H1 (cell line): Measurements from ENCODE around the gene DCXR. TPM values are rescaled to one million over a fixed set of nuclear protein-coding genes. Genes with fewer than 3 reads are reported as not detected.

ENCODE experiments used
- BRCA1 ChIP-seq: IDR thresholded peaks from 2 replicates; pipeline ENCODE4 v1.6.1; 2012; ENCODE audit warnings: low read depth, low read length, improper control_type of control experiment
- E2F6 ChIP-seq: IDR thresholded peaks from 2 replicates; pipeline ENCODE4 v1.6.1; 2012; ENCODE audit warnings: inconsistent platforms
- NANOG ChIP-seq: IDR thresholded peaks from 2 replicates; pipeline ENCODE4 v1.6.1; 2011; ENCODE audit warnings: low read length, low read depth, mild to moderate bottlenecking, inconsistent platforms; ENCODE audit not compliant: insufficient read depth, poor library complexity, severe bottlenecking
- POU5F1 ChIP-seq: IDR thresholded peaks from 2 replicates; pipeline ENCODE4 v1.6.1; 2011; ENCODE audit warnings: low read depth, mild to moderate bottlenecking, low read length, moderate library complexity
- RFX5 ChIP-seq: IDR thresholded peaks from 2 replicates; pipeline ENCODE4 v1.6.1; 2011; ENCODE audit warnings: low read depth, low read length, improper control_type of control experiment, borderline replicate concordance
- polyA plus RNA-seq, 7 experiments: library from polyadenylated mRNA; depleted of rRNA in 3 of 7; stranded (reverse) in 5 of 7; unstranded in 2 of 7; fragments of >200 nt in 5 of 7; fragments of 200-250 nt in 2 of 7; gene quantifications; 1 replicate in 5 of 7; 2 replicates in 1 of 7; 4 replicates in 1 of 7; pipeline versions ENCODE4 v1.2.1 to v1.2.3, GENCODE V29; 2011 to 2013; ENCODE audit warnings: missing spikeins in 2 of 7, mixed read lengths in 2 of 7
- total RNA-seq: library from RNA; stranded (reverse); fragmentation: NEBNext Ultra II Directional; extraction: Animal tissue kit (Norgen Biotek cat#: 25700); gene quantifications from 2 replicates; pipeline ENCODE4 v1.2.1, GENCODE V29; 2021
- TF ChIP-seq, protein P1 (sequence below): fragments of 300-600 bp; sonication (generic); IDR thresholded peaks from 2 replicates; pipeline ENCODE4 v1.7.1; 2012; ENCODE audit warnings: low read length, moderate library complexity, mild to moderate bottlenecking, inconsistent platforms; ENCODE audit not compliant: insufficient replicate concordance
- TF ChIP-seq, protein P2 (sequence below): IDR thresholded peaks from 2 replicates; pipeline ENCODE4 v1.6.1; 2012; ENCODE audit warnings: low read length, inconsistent platforms

Gene DCXR
- total and polyA plus RNA-seq, 2 of the 8 experiments (the other 6 are each of a cell fraction or from before 2014, with no cell fraction given) = 96.3 to 212 TPM

GRCh38 chr17:82008941-82009405 is 28.5 kb downstream of the DCXR start (continued):
- TF ChIP-seq, protein P1, sequence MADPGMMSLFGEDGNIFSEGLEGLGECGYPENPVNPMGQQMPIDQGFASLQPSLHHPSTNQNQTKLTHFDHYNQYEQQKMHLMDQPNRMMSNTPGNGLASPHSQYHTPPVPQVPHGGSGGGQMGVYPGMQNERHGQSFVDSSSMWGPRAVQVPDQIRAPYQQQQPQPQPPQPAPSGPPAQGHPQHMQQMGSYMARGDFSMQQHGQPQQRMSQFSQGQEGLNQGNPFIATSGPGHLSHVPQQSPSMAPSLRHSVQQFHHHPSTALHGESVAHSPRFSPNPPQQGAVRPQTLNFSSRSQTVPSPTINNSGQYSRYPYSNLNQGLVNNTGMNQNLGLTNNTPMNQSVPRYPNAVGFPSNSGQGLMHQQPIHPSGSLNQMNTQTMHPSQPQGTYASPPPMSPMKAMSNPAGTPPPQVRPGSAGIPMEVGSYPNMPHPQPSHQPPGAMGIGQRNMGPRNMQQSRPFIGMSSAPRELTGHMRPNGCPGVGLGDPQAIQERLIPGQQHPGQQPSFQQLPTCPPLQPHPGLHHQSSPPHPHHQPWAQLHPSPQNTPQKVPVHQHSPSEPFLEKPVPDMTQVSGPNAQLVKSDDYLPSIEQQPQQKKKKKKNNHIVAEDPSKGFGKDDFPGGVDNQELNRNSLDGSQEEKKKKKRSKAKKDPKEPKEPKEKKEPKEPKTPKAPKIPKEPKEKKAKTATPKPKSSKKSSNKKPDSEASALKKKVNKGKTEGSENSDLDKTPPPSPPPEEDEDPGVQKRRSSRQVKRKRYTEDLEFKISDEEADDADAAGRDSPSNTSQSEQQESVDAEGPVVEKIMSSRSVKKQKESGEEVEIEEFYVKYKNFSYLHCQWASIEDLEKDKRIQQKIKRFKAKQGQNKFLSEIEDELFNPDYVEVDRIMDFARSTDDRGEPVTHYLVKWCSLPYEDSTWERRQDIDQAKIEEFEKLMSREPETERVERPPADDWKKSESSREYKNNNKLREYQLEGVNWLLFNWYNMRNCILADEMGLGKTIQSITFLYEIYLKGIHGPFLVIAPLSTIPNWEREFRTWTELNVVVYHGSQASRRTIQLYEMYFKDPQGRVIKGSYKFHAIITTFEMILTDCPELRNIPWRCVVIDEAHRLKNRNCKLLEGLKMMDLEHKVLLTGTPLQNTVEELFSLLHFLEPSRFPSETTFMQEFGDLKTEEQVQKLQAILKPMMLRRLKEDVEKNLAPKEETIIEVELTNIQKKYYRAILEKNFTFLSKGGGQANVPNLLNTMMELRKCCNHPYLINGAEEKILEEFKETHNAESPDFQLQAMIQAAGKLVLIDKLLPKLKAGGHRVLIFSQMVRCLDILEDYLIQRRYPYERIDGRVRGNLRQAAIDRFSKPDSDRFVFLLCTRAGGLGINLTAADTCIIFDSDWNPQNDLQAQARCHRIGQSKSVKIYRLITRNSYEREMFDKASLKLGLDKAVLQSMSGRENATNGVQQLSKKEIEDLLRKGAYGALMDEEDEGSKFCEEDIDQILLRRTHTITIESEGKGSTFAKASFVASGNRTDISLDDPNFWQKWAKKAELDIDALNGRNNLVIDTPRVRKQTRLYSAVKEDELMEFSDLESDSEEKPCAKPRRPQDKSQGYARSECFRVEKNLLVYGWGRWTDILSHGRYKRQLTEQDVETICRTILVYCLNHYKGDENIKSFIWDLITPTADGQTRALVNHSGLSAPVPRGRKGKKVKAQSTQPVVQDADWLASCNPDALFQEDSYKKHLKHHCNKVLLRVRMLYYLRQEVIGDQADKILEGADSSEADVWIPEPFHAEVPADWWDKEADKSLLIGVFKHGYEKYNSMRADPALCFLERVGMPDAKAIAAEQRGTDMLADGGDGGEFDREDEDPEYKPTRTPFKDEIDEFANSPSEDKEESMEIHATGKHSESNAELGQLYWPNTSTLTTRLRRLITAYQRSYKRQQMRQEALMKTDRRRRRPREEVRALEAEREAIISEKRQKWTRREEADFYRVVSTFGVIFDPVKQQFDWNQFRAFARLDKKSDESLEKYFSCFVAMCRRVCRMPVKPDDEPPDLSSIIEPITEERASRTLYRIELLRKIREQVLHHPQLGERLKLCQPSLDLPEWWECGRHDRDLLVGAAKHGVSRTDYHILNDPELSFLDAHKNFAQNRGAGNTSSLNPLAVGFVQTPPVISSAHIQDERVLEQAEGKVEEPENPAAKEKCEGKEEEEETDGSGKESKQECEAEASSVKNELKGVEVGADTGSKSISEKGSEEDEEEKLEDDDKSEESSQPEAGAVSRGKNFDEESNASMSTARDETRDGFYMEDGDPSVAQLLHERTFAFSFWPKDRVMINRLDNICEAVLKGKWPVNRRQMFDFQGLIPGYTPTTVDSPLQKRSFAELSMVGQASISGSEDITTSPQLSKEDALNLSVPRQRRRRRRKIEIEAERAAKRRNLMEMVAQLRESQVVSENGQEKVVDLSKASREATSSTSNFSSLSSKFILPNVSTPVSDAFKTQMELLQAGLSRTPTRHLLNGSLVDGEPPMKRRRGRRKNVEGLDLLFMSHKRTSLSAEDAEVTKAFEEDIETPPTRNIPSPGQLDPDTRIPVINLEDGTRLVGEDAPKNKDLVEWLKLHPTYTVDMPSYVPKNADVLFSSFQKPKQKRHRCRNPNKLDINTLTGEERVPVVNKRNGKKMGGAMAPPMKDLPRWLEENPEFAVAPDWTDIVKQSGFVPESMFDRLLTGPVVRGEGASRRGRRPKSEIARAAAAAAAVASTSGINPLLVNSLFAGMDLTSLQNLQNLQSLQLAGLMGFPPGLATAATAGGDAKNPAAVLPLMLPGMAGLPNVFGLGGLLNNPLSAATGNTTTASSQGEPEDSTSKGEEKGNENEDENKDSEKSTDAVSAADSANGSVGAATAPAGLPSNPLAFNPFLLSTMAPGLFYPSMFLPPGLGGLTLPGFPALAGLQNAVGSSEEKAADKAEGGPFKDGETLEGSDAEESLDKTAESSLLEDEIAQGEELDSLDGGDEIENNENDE = no peak
- TF ChIP-seq, protein P2, sequence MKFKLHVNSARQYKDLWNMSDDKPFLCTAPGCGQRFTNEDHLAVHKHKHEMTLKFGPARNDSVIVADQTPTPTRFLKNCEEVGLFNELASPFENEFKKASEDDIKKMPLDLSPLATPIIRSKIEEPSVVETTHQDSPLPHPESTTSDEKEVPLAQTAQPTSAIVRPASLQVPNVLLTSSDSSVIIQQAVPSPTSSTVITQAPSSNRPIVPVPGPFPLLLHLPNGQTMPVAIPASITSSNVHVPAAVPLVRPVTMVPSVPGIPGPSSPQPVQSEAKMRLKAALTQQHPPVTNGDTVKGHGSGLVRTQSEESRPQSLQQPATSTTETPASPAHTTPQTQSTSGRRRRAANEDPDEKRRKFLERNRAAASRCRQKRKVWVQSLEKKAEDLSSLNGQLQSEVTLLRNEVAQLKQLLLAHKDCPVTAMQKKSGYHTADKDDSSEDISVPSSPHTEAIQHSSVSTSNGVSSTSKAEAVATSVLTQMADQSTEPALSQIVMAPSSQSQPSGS = no peak
- TF ChIP-seq E2F6 (no peak), POU5F1 (no peak), RFX5 (no peak), BRCA1 (no peak), NANOG (no peak)
